Measurements from ENCODE around the gene SKAP2.

DNA sequence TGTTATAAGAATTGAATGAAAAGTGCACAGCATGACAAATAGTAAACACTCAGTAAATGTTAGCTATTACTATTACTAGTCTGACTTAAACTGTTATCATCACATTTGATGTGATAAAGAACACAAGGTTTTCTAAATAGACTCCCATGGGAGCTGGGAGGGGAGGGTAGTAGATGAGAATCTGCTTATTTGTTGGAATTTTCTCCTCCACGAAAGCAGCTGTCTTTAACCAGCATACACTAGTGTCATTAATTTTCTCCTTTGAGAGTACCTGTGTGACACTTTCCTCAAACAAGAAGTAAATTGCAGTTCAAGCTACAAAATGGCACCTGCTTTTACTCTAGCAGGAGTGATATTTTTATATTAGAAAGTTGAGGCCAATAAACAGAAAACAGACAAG is 200.1 kb downstream of the SKAP2 start:
- TF ChIP-seq, protein P1, sequence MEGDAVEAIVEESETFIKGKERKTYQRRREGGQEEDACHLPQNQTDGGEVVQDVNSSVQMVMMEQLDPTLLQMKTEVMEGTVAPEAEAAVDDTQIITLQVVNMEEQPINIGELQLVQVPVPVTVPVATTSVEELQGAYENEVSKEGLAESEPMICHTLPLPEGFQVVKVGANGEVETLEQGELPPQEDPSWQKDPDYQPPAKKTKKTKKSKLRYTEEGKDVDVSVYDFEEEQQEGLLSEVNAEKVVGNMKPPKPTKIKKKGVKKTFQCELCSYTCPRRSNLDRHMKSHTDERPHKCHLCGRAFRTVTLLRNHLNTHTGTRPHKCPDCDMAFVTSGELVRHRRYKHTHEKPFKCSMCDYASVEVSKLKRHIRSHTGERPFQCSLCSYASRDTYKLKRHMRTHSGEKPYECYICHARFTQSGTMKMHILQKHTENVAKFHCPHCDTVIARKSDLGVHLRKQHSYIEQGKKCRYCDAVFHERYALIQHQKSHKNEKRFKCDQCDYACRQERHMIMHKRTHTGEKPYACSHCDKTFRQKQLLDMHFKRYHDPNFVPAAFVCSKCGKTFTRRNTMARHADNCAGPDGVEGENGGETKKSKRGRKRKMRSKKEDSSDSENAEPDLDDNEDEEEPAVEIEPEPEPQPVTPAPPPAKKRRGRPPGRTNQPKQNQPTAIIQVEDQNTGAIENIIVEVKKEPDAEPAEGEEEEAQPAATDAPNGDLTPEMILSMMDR (IDR thresholded peaks at IDR 0.05): no peak
- TF ChIP-seq MAZ (IDR thresholded peaks at IDR 0.05; ENCODE audit: borderline replicate concordance, low read depth, low read length) (no peak), POLR2A (IDR thresholded peaks at IDR 0.05; ENCODE audit: low read length) (no peak), EP300 (IDR thresholded peaks at IDR 0.05) (no peak)

Data from A549 (cell line).